ENCODE results near the gene PTPRE.
A peak's percentile ranks its signal among the peaks of the same experiment; 100 is the strongest.

PTPRE gene

DNA sequence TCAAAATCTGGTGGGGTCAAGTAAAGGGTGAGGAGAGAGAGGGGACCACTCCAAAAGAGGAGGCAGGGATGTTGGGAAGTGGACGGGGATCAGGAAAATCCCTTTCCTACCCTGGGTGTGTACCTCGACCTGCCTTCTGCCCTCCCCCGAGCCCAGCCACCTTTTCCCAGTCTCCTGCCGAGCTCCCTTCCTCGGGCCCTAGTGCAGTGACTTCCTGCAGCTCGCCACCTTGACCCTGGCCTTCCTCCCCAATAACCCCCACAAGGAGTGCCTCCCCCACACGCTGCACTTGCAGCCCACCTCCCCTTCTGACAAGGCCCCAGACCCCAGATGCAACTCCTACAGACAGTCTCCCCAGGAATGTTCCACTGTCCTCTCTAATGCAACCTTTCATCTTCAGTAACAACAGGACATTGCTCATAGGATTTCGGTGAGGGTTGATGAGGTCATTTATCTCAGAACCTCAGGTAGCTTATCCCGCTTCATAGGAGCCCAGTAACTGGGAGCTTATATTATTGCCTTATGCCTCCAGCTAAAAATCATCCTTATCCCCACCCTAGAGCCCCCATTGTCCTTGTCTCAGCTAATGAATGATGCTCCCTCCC, 129.2 kb downstream of the PTPRE start:
- peaks cover 23% of the 10 kb centered on the region for H3K27me3 Mint-ChIP-seq (ENCODE audit: low read depth, poor library complexity)
- no peak overlapping the region for H3K4me3 Mint-ChIP-seq
- no peak overlapping the region for H3K27ac Mint-ChIP-seq
- peaks cover 4% of the 10 kb centered on the region for H3K4me1 Mint-ChIP-seq
- H3K36me3 Mint-ChIP-seq (ENCODE audit: low read depth): no peaks in the 10 kb centered on the region
- no peak for DNase-seq
- TF ChIP-seq, protein P1, sequence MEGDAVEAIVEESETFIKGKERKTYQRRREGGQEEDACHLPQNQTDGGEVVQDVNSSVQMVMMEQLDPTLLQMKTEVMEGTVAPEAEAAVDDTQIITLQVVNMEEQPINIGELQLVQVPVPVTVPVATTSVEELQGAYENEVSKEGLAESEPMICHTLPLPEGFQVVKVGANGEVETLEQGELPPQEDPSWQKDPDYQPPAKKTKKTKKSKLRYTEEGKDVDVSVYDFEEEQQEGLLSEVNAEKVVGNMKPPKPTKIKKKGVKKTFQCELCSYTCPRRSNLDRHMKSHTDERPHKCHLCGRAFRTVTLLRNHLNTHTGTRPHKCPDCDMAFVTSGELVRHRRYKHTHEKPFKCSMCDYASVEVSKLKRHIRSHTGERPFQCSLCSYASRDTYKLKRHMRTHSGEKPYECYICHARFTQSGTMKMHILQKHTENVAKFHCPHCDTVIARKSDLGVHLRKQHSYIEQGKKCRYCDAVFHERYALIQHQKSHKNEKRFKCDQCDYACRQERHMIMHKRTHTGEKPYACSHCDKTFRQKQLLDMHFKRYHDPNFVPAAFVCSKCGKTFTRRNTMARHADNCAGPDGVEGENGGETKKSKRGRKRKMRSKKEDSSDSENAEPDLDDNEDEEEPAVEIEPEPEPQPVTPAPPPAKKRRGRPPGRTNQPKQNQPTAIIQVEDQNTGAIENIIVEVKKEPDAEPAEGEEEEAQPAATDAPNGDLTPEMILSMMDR (IDR thresholded peaks at IDR 0.05): no peak
- H3K9me3 Mint-ChIP-seq: no peaks in the 10 kb centered on the region

DNA sequence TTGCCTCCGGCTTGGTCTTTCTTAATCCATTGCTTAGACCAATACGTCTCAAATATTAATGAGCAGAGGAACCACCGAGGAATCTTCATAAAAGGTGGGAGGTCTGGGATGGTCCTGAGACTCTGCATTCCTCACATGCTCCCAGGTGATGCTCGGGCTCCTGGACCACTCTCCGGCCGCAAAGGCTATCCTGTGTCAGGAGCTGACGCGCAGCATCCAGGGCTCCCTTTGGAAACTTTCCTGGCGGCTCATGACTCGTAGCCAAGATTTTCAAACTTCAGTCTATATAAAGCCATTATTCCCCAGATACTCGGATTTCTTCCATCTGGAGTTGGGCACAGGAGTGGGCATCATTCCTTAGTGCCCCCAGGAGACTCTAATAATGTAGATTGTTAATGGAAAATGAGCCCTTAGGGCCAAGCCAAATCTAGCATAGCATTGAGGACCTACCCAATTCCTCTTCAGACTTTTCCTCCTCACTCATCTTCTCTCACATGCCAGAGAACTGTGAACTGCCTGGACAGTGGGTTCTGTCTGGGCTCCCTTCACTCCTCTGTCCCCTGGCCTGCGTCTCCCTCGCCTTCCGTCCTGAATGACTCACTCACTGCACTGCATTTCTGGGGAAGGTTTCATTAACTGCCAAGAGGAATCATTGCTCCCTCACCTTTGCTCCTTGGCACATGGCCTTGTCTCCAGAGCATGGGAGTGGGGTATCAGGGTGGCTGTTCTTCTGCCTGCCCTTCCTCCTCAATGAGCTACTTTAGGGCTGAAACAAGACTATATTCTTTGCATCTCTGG, 130.0 kb downstream of the PTPRE start:
- no peak overlapping the region for H3K4me3 Mint-ChIP-seq
- H3K9me3 Mint-ChIP-seq: no peaks in the 10 kb centered on the region

DNA sequence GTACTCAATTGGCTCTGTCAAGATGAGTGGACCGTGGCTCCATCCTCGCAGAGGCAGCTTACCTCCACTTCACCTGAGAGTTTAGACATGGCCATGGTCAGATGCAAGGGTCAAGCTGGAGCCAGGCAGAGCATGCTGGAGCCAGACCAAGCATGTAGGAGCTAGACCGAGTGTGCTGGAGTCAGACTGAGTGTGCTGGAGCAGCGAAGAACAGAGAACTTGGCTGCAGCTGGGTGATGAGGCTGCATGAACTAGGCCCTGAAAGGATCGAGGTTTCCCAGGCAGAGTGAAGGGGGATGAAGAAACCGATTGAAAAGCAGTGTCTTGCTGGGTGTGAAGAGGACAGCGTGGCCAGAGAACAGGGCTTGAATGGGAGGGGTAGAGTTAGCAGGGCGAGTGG, 133.2 kb downstream of the PTPRE start:
- no peak for DNase-seq
- H3K27ac Mint-ChIP-seq: peak overlapping the region; percentile 93
- H3K4me3 Mint-ChIP-seq: no peak overlapping the region

More for the DNA sequence above, 130.0 kb downstream of the PTPRE start:
- TF ChIP-seq, protein P1 (IDR thresholded peaks at IDR 0.05): no peak
- Mint-ChIP-seq H3K27ac (no peak overlapping the region), H3K4me1 (peaks cover 4% of the 10 kb centered on the region), H3K27me3 (ENCODE audit: low read depth, poor library complexity) (peaks cover 30% of the 10 kb centered on the region), H3K36me3 (ENCODE audit: low read depth) (no peaks in the 10 kb centered on the region)
- DNase-seq: no peak

DNA sequence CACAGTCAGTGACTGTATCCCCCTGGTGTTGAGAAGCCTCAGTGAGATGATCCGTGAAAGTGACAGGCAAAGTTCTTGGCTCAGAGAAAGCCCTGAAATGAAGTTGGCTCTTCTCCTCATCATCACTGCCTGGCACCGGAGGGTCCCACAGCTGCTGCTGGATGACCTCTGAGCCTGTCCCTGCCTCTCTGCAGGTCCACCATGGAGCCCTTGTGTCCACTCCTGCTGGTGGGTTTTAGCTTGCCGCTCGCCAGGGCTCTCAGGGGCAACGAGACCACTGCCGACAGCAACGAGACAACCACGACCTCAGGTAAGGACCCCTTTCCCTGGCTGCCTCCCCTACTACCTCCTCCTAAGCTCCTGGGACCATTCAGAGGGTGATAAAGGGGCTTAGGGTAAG, 133.8 kb downstream of the PTPRE start:
- no peaks in the 10 kb centered on the region for H3K36me3 Mint-ChIP-seq (ENCODE audit: low read depth)
- no peak for DNase-seq
- H3K4me1 Mint-ChIP-seq: peaks cover 1% of the 10 kb centered on the region
- no peaks in the 10 kb centered on the region for H3K9me3 Mint-ChIP-seq
- TF ChIP-seq, protein P1 (IDR thresholded peaks at IDR 0.05): no peak
- no peak overlapping the region for H3K4me3 Mint-ChIP-seq
- no peak overlapping the region for H3K27ac Mint-ChIP-seq
- peaks cover 46% of the 10 kb centered on the region for H3K27me3 Mint-ChIP-seq (ENCODE audit: low read depth, poor library complexity)

More for the DNA sequence above, 133.2 kb downstream of the PTPRE start:
- TF ChIP-seq, protein P1 (IDR thresholded peaks at IDR 0.05): no peak
- H3K27me3 Mint-ChIP-seq (ENCODE audit: low read depth, poor library complexity): peaks cover 50% of the 10 kb centered on the region
- no peaks in the 10 kb centered on the region for H3K36me3 Mint-ChIP-seq (ENCODE audit: low read depth)
- H3K9me3 Mint-ChIP-seq: no peaks in the 10 kb centered on the region
- H3K4me1 Mint-ChIP-seq: peaks cover 4% of the 10 kb centered on the region

DNA sequence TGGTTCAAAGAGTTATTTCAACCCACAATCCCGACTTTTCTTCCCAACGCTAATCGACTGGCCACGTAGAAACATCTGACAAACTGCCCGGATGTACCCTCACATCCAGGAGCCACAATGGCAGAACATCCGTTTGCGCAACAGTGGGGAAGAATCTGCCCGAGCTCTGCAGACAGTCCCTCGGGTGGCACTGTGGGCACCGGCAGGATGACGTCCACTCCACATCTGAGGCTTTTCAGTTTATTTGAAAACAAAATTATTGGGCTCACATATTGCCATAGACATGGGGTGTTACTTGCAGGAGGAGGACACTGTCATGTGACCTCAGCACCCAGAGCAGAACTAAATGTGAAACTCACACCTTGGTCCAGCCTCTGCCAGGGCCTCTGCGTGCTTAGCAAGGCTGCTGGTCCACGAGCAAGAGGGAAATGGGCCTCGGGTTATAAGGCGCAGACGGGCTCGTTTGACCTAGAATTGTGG, 135.3 kb downstream of the PTPRE start:
- peaks cover 8% of the 10 kb centered on the region for H3K4me1 Mint-ChIP-seq
- H3K27me3 Mint-ChIP-seq (ENCODE audit: low read depth, poor library complexity): peaks cover 38% of the 10 kb centered on the region
- no peaks in the 10 kb centered on the region for H3K9me3 Mint-ChIP-seq
- TF ChIP-seq, protein P1 (IDR thresholded peaks at IDR 0.05): no peak
- H3K36me3 Mint-ChIP-seq (ENCODE audit: low read depth): no peaks in the 10 kb centered on the region
- H3K4me3 Mint-ChIP-seq: no peak overlapping the region
- no peak overlapping the region for H3K27ac Mint-ChIP-seq
- DNase-seq: no peak
